A673 (cell line): Measurements from ENCODE around the gene KRTAP4-5. TPM values are rescaled to one million over a fixed set of nuclear protein-coding genes. Genes with fewer than 3 reads are reported as not detected.
A peak's percentile ranks its signal among the peaks of the same experiment; 100 is the strongest.
"Not testable (repeated sequence)": the region's sequence is repeated elsewhere in the genome, so short reads cannot be mapped to it uniquely, and the experiment has no call there.

Source experiments
- BruUV-seq: library from RNA; stranded (reverse); fragments of 400-500 nt; replicated peaks from 2 replicates; lab custom pipeline; 2021; lab: Mats Ljungman, UMichigan
- CTCF ChIA-PET: fragments of 300-600 bp; sonication (Branson Sonifier 250); formaldehyde crosslinking; loops from one replicate; lab custom pipeline; 2022; ENCODE audit warnings: antibody characterized with exemption; lab: Charles Lee
- POLR2A ChIA-PET: fragments of 300-600 bp; sonication (Branson Sonifier 250); formaldehyde crosslinking; loops from one replicate; lab custom pipeline; 2022; ENCODE audit warnings: antibody characterized with exemption; ENCODE audit not compliant: low non-redundant PET; lab: Charles Lee
- DNase-seq: peaks from one replicate; pipeline ENCODE4 v3.0.0-alpha.2; 2015; ENCODE audit warnings: low spot score
- H3K27ac ChIP-seq: fragments of 200-600 bp; sonication (generic); 2 replicates; pipeline ENCODE4 v1.5.1; 2016; ENCODE audit warnings: mixed run types, low read depth, mild to moderate bottlenecking, mixed read lengths, antibody characterized with exemption, low read length; ENCODE audit not compliant: poor library complexity, severe bottlenecking
- H3K27me3 ChIP-seq: fragments of 200-600 bp; sonication (generic); replicated peaks from 2 replicates; pipeline ENCODE4 v1.6.1; 2017; ENCODE audit warnings: mixed run types, low read depth, mild to moderate bottlenecking, mixed read lengths, antibody characterized with exemption, low read length; ENCODE audit not compliant: insufficient read depth, poor library complexity
- H3K36me3 ChIP-seq: fragments of 200-600 bp; sonication (generic); 2 replicates; pipeline ENCODE4 v1.6.1; 2016; ENCODE audit warnings: mixed run types, mild to moderate bottlenecking, mixed read lengths, antibody characterized with exemption, low read length; ENCODE audit not compliant: insufficient read depth, poor library complexity, severe bottlenecking
- H3K4me1 ChIP-seq: fragments of 200-600 bp; sonication (generic); 2 replicates; pipeline ENCODE4 v1.6.1; 2017; ENCODE audit warnings: mixed run types, mild to moderate bottlenecking, mixed read lengths, antibody characterized with exemption, low read length; ENCODE audit not compliant: insufficient read depth, poor library complexity, severe bottlenecking
- H3K4me3 ChIP-seq: fragments of 200-600 bp; sonication (generic); 2 replicates; pipeline ENCODE4 v1.5.1; 2016; ENCODE audit warnings: low read depth, mixed run types, mild to moderate bottlenecking, mixed read lengths, low read length; ENCODE audit not compliant: poor library complexity, severe bottlenecking
- H3K9me3 ChIP-seq: fragments of 200-600 bp; sonication (generic); 2 replicates; pipeline ENCODE4 v1.6.1; 2016; ENCODE audit warnings: mixed run types, low read depth, mild to moderate bottlenecking, mixed read lengths, antibody characterized with exemption, low read length; ENCODE audit not compliant: poor library complexity, severe bottlenecking
- CTCF ChIP-seq: fragments of 300-800, 200-600 bp; sonication (generic); conservative IDR thresholded peaks from 2 replicates; pipeline ENCODE4 v1.5.1; 2017; ENCODE audit warnings: low read depth, mild to moderate bottlenecking, antibody characterized with exemption, low read length, moderate library complexity, mixed read lengths
- EZH2 ChIP-seq: fragments of 200-600 bp; sonication (generic); IDR thresholded peaks from 2 replicates; pipeline ENCODE4 v1.6.1; 2017; ENCODE audit warnings: borderline replicate concordance, low read depth, mild to moderate bottlenecking, mixed read lengths, antibody characterized with exemption, low read length; ENCODE audit not compliant: poor library complexity, severe bottlenecking
- intact Hi-C: fragments of 100-400 bp; cut with micrococcal nuclease; formaldehyde crosslinking; loops from one replicate; pipeline ENCODE4 v1.10.0; 2022; ENCODE audit not compliant: unreplicated experiment
- total RNA-seq: library from RNA; stranded (reverse); gene quantifications from 2 replicates; pipeline ENCODE4 v1.2.3, GENCODE V29; 2021

Gene KRTAP4-5
- total RNA-seq, 1 experiment from 2014 or later = not detected

- BruUV-seq = no TSS peak
- CTCF ChIA-PET = no interaction called here
Observed at GRCh38 chr17:41153856-41154255, 4.2 kb upstream of the KRTAP4-5 start.

GRCh38 chr17:41151525-41151924 is 1.9 kb upstream of the KRTAP4-5 start:
- Histone ChIP-seq H3K36me3 (no peaks in the 10 kb centered on the region), H3K9me3 (no peaks in the 10 kb centered on the region), H3K4me1 (peaks cover 30% of the 10 kb centered on the region), H3K27me3 (no peaks in the 10 kb centered on the region), H3K27ac (no peak overlapping the region), H3K4me3 (no peak overlapping the region)
- CTCF ChIA-PET = no interaction called here
- intact Hi-C loops = no loop called here
- DNase-seq = no peak
- no peak for TF ChIP-seq EZH2
- no peak for TF ChIP-seq CTCF
- BruUV-seq = no TSS peak
- POLR2A ChIA-PET = no interaction called here

More at GRCh38 chr17:41153856-41154255, 4.2 kb upstream of the KRTAP4-5 start:
- peak overlapping the region; percentile 77 for H3K27ac ChIP-seq
- no peak overlapping the region for H3K4me3 ChIP-seq
- no peaks in the 10 kb centered on the region for H3K27me3 ChIP-seq
- DNase-seq = peak; percentile 27
- no peaks in the 10 kb centered on the region for H3K36me3 ChIP-seq
- POLR2A ChIA-PET = no interaction called here
- no peaks in the 10 kb centered on the region for H3K9me3 ChIP-seq
- TF ChIP-seq CTCF (no peak), EZH2 (no peak)
- intact Hi-C loops = no loop called here
- peaks cover 15% of the 10 kb centered on the region for H3K4me1 ChIP-seq

GRCh38 chr17:41150026-41150425 is 401 bp upstream of the KRTAP4-5 start:
- POLR2A ChIA-PET = no interaction called here
- Histone ChIP-seq H3K27me3 (no peaks in the 10 kb centered on the region), H3K36me3 (no peaks in the 10 kb centered on the region), H3K9me3 (no peaks in the 10 kb centered on the region), H3K4me3 (no peak overlapping the region), H3K27ac (peak overlapping the region; percentile 96), H3K4me1 (peaks cover 43% of the 10 kb centered on the region)
- no TSS peak for BruUV-seq
- intact Hi-C loops = no loop called here
- no peak for DNase-seq
- CTCF ChIA-PET = no interaction called here
- TF ChIP-seq EZH2 (no peak), CTCF (no peak)

GRCh38 chr17:41148971-41149651 is 514 bp downstream of the KRTAP4-5 start:
- H3K9me3 ChIP-seq, H3K36me3 ChIP-seq, BruUV-seq, H3K4me3 ChIP-seq, POLR2A ChIA-PET, H3K27me3 ChIP-seq: not testable (repeated sequence)
- Histone ChIP-seq H3K27ac (peak overlapping the region; percentile 96), H3K4me1 (peaks cover 40% of the 10 kb centered on the region)
- DNase-seq = peak; percentile 28
- intact Hi-C loops = loop anchor here (5.0 kb wide), 4 partner anchors 178 to 518 kb away; no protein-coding TSS in a partner anchor
- CTCF ChIA-PET = interaction anchor here (0.5 kb wide), 1 partner anchor 499 kb away, joined by 10 read pairs; no protein-coding TSS in a partner anchor
